ENCODE results near the gene KLHL36.

The KLHL36 gene

GRCh38 chr16:84614623-84614967 is 33.7 kb upstream of the KLHL36 start:
- CTCF ChIA-PET = interaction anchor here (2.6 to 3.8 kb wide), 2 partner anchors 8 to 112 kb away, joined by 10 to 15 read pairs; no protein-coding TSS in a partner anchor
- no peak for TF ChIP-seq CTCF (IDR thresholded peaks at IDR 0.05; ENCODE audit: control extremely low read depth, extremely low read depth, low read depth, missing control alignments)
- POLR2A ChIA-PET = interaction anchor here (0.5 kb wide), 1 partner anchor 332 kb away, joined by 4 read pairs; no protein-coding TSS in a partner anchor
- no peak for DNase-seq (ENCODE audit: extremely low spot score)

GRCh38 chr16:84614968-84615813 is 33.1 kb upstream of the KLHL36 start:
- no peak for DNase-seq (ENCODE audit: extremely low spot score)
- CTCF ChIA-PET = interaction anchor here (1.0 to 3.8 kb wide), 4 partner anchors 9 to 111 kb away, joined by 3 to 15 read pairs (median 8); no protein-coding TSS in a partner anchor
- POLR2A ChIA-PET = no interaction called here
- TF ChIP-seq CTCF (IDR thresholded peaks at IDR 0.05; ENCODE audit: control extremely low read depth, extremely low read depth, low read depth, missing control alignments) = no peak

- DNase-seq (ENCODE audit: extremely low spot score) = no peak
- TF ChIP-seq CTCF (IDR thresholded peaks at IDR 0.05; ENCODE audit: control extremely low read depth, extremely low read depth, low read depth, missing control alignments) = no peak
- ChIA-PET POLR2A (interaction anchor here (1.4 kb wide), 1 partner anchor 18 kb away, joined by 5 read pairs; no protein-coding TSS in a partner anchor), CTCF (interaction anchor here (0.7 to 3.8 kb wide), 8 partner anchors 10 to 110 kb away, joined by 3 to 15 read pairs (median 4); no protein-coding TSS in a partner anchor)
These were observed 31.8 kb upstream of the KLHL36 start for GRCh38 chr16:84616515-84616914.

- no peak for TF ChIP-seq CTCF (IDR thresholded peaks at IDR 0.05; ENCODE audit: control extremely low read depth, extremely low read depth, low read depth, missing control alignments)
- CTCF ChIA-PET = interaction anchor here (0.9 to 3.8 kb wide), 8 partner anchors 11 to 121 kb away, joined by 3 to 15 read pairs (median 4); no protein-coding TSS in a partner anchor
- DNase-seq (ENCODE audit: extremely low spot score) = no peak
- POLR2A ChIA-PET = interaction anchor here (1.4 kb wide), 1 partner anchor 19 kb away, joined by 5 read pairs; no protein-coding TSS in a partner anchor
These were observed 31.1 kb upstream of the KLHL36 start for GRCh38 chr16:84617041-84617790.

- CTCF ChIA-PET = interaction anchor here (1.4 to 6.1 kb wide), 6 partner anchors 17 to 120 kb away, joined by 3 to 172 read pairs (median 5); partner anchors contain the start of gene MEAK7
- POLR2A ChIA-PET = no interaction called here
- peak; percentile 96 for DNase-seq (ENCODE audit: extremely low spot score)
- TF ChIP-seq CTCF (IDR thresholded peaks at IDR 0.05; ENCODE audit: control extremely low read depth, extremely low read depth, low read depth, missing control alignments) = no peak
These were observed 30.3 kb upstream of the KLHL36 start, which contains the start of gene COTL1 for GRCh38 chr16:84617791-84618580. TSS of gene COTL1 (minus strand) at chr16:84618078. CDS start at chr16:84617914, 164 bp downstream.
